Fibroblast of peridontal ligament (primary cell): ENCODE data around the gene BMAL2.
A peak's percentile ranks its signal among the peaks of the same experiment; 100 is the strongest.

Experiments used
- DNase-seq: peaks from one replicate; pipeline ENCODE4 v3.0.0-alpha.2; 2010; ENCODE audit errors: extremely low read depth

BMAL2 gene

DNA sequence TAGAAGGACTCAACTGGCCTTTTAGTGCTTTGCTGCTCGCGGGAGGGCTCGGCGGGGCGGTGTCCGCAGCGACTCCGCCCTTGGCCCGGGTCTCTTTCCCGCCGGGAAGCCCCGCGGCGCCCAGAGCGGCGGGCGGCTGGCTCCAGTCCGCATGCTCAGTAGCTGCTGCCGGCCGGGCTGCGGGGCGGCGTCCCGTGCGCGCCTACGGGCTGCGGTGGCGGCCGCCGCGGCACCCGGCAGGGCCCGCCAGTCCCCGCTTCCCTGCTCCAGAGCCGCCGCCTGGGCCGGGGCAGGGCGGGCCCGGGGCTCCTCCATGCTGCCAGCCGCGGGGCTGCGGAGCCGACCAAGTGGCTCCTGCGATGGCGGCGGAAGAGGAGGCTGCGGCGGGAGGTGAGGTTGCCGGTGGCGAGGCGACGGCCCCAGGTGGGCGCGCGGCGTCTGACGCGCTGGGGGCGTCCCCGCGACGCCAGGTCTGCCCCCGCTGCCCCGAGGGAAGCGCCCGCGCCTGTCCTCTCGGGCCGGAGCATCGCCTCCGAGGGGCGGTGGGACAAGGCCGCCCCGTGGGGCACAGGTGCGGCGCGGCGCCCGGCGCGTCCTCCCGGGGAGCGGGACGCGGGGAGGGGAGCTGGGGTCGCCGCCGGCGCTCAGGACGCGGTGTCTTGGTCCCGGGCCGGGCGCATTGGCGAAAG lies at the start of gene BMAL2:
TSS of gene BMAL2 (plus strand) at position 123 of the 689 bp plus-strand sequence. CDS start at position 360, 237 bp downstream.
- DNase-seq, result no peak

DNA sequence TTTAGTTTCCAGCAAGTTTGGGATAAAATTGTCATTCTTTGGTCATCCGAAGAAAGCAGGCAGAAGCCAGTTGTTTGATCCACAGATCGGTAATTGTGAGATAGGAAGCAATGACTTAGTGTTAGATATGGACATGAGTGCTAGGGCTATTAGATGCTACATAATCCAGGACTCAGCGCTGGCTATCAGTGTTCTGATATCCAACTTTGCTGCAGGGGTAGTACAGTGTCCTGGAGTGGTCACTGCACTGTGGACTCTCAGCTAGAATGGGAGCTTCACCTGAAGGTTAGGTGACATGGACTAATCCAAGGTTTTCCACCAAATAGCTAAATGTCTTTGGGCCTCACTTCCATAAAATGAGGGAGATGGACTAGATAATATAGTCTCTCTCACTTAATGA lies 48.6 kb upstream of the BMAL2 start:
- DNase-seq, result no peak

GRCh38 chr12:27284751-27285150 lies 47.9 kb upstream of the BMAL2 start:
- DNase-seq, result peak; percentile 61

DNA sequence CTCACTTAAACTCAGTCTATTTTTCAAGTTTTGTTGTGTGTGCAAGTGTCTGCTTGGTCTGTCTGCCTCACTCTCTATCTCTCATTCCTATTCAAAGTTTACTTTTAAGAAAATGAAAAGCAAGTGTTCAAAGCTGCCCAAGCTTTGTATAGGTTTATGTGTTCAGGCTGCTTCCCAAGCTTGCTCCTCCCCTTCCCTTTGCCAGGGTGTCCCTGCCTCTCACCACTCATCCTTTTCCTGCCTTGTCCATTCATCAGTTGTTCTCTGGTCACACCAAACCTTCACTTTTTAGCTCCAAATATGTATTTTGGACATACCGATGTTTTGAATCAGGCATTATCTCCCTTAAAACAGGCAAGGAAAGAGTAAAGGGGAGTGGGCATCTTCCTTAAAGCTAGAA lies 47.2 kb upstream of the BMAL2 start:
- DNase-seq, result peak; percentile 8

- DNase-seq, result peak; percentile 6
These were observed 43.2 kb upstream of the BMAL2 start for GRCh38 chr12:27289414-27289813.

DNA sequence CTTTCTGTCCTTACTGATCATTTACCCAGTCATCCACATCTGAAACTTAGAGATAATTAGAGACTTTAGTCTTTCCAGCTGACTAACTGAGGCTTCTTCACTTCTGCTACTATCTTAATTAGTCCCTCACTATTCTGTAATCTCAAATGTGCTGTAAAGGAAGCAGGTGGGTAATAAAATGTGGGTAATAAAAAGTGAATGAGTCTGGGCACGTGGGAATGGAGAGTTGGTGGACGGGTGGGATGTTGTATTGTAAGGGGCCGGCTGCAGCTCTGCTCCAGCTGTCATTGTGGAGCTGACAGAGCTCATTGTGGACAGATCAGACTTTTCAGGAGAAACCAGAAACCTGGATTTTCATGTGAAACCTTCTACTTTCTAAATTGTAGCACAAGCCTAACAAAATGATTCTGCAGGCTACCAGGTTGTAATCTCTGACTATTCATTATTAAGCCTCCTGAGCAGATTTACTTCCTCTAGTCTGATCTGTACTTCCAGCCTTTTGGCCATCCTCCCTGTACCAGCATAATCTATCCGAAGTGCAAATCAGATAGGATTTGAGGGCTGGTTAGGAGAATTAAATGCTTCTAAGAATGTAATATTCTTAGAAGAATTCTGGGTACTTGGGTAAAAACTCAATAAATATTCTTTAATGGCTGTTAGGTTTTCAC lies 42.0 kb upstream of the BMAL2 start:
- no peak for DNase-seq

GRCh38 chr12:27291862-27292261 lies 40.8 kb upstream of the BMAL2 start:
- no peak for DNase-seq

GRCh38 chr12:27292718-27293117 lies 39.9 kb upstream of the BMAL2 start:
- no peak for DNase-seq

DNA sequence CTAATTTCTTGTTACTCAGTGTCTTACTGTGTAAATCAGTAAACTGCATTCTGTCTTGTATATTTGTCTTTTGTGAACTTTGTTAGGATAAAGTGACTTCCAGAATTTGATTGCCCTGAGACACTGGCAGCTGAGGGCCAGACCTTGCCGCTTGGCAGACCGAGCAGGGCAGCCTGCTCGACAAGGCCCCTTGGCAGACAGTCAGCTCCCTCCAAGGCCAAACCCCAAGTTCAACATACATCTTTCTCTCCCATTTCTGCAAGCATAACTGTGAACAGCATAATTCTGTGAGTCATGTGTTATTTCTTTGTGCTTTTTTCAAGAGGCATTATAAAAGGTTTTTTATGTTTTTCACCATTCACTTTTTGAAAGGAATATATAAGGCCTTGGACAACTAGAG lies 39.2 kb upstream of the BMAL2 start:
- peak; percentile 70 for DNase-seq

DNA sequence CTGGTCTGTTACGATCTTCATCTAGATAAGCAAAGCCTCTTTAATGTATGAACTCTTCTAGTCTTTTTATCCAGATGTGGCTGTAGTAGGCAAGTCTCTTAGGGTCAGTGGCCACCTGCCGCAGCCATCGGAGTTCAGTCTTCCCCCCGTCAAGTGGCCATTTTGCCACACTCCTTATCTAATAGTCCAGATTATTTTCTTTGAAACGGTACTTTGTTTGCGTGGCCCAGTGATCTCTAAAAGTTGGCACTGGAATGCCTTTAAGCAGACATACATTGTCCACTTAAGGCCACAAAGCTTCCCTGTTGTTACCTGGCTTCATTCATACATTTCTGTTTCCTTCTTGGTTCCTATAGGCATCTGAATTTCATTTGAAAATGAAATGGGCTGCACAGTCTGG lies 36.0 kb upstream of the BMAL2 start:
- DNase-seq, result no peak

GRCh38 chr12:27297566-27297965 lies 35.1 kb upstream of the BMAL2 start:
- no peak for DNase-seq

DNA sequence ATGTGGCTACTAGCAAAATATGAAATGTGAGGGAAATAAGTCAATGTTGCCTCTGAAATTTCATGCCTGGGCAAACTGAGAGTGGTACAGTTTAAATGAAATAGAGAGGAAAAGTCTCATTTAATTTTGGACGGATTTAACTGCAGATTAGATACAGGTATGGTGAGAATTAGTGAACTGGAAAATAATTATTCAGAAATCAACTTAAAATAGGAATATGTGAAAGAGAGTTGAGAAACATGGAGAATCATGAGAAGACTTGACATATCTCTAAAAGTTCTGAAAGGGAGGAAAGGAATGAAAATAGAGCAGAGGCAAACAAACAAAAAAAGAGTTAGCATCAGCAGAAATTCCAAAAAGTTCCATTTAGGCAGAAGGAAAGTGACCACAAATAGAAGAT lies 33.5 kb upstream of the BMAL2 start:
- DNase-seq, result no peak

- DNase-seq, result no peak
These were observed 32.4 kb upstream of the BMAL2 start for GRCh38 chr12:27300226-27300625.

- no peak for DNase-seq
These were observed 29.2 kb upstream of the BMAL2 start for GRCh38 chr12:27303139-27304111.

- no peak for DNase-seq
These were observed 27.8 kb upstream of the BMAL2 start for GRCh38 chr12:27304856-27305255.

- DNase-seq, result peak; percentile 83
These were observed 26.8 kb upstream of the BMAL2 start for GRCh38 chr12:27305673-27306456.

DNA sequence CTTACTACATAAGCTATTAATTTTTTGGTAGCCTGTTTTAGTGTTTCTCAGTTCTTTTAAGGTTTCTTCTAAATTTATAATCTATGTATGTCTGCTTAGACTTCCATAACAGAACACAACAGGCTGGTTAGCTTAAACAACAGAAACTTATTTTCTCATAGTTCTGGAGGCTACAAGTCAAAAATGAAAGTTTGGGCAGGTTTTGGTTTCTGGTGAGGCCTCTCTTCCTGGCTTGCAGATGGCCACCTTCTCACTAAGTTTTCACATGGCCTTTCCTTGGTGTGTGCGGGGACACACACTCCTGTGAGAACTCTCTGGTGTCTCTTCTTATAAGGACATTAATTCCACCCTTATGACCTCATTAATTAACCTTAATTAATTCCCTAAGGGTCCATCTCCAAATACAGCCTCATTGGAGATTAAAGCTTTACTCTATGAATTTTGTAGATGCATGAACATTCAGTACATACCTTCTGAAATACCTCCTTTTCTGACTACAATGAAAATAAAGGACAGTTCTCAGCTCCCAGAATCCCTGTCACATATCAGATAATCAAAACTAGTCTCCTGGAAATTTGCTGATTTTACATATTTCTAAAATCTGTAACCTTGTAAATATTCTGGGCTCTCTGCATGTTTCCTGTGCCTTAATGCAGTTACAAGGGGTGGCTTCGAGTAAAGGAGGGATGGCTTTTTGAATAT lies 23.2 kb upstream of the BMAL2 start:
- DNase-seq, result no peak

DNA sequence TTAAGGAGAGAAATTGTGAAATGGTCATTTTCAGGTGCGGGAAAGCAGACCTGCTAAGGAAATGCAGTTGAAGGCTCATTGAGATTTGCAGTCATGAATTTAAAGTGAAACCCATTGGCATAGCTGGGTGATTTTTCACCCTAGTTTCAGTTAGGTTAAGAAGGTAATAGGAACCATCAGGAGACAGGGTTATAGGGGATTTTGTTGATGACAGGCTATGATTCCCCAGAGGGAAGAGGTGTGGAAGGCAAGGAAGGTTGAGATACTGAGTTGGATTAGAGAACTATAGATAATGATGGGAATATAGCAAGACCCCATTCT lies 22.7 kb upstream of the BMAL2 start:
- no peak for DNase-seq

GRCh38 chr12:27316947-27317346 lies 15.7 kb upstream of the BMAL2 start:
- no peak for DNase-seq

DNA sequence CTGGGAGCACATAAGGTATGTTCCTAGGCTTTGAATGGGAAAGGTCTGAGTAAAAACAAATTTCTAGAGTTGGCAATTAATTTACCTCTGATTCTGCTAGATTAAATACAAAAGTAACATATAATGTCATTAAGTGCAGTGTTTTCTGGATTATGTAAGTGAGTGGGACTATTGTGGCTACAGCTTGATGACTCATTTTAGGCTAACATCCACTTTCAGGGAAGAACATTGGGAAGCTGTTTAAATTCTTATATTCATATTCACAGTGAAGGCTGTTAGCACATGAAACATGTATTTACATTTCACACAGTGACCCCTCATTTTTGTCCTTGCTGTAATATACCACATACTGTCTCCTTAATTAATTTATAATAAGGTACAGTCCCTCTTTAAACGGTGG lies 13.2 kb upstream of the BMAL2 start:
- peak; percentile 78 for DNase-seq

DNA sequence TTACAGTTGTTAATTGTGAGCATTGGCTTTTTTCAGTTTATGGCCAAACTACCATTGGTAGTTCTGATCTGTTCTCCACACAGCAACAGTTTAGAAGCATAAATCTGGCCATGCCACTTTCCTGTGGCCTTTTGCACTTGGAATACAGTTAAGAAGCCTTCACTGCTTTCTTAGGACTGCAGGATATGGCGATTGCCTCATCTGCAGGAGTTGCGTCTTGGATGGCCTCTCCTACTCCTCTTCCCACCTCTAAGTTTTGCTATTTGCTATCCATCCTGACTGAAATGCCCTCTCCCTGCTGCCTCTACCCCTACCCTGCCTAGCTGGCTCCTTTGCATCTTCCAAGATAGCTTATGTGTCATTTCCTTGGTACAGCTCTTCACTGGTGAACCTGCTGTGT lies 12.8 kb upstream of the BMAL2 start:
- DNase-seq, result no peak
